Mesodermal cell (in vitro differentiated cells): Measurements from ENCODE around the gene TBC1D22A.

Experiments
- H3K27ac ChIP-seq: 2 replicates; pipeline ENCODE4 v1.7.0; 2013; ENCODE audit warnings: mild to moderate bottlenecking, low read depth, low read length, moderate library complexity; ENCODE audit not compliant: severe bottlenecking
- H3K36me3 ChIP-seq: 2 replicates; pipeline ENCODE4 v1.7.1; 2013; ENCODE audit warnings: mild to moderate bottlenecking, low read length, moderate library complexity; ENCODE audit not compliant: control insufficient read depth, insufficient read depth
- H3K4me1 ChIP-seq: one replicate; pipeline ENCODE4 v1.7.1; 2013; ENCODE audit warnings: mild to moderate bottlenecking, low read length; ENCODE audit not compliant: insufficient read depth, control insufficient read depth, poor library complexity, severe bottlenecking
- H3K4me3 ChIP-seq: 2 replicates; pipeline ENCODE4 v1.7.0; 2013; ENCODE audit warnings: low read length, control low read depth, mild to moderate bottlenecking; ENCODE audit not compliant: insufficient read depth, poor library complexity, severe bottlenecking; ENCODE audit errors: extremely low read depth
- H3K9me3 ChIP-seq: 2 replicates; pipeline ENCODE4 v1.7.1; 2013; ENCODE audit warnings: mild to moderate bottlenecking, low read length, moderate library complexity; ENCODE audit not compliant: control insufficient read depth
- WGBS, 2 experiments: methylation state at CpG; one replicate each; pipeline ENCODE4 v1.1.5; 2013; ENCODE audit warnings: missing lambda C conversion rate in 2 of 2; ENCODE audit not compliant: insufficient coverage in 2 of 2; 5-methylcytosine and 5-hydroxymethylcytosine counted together

TBC1D22A gene

GRCh38 chr22:47142427-47143046, 380.1 kb downstream of the TBC1D22A start:
- H3K4me3 ChIP-seq: no peak overlapping the region
- H3K27ac ChIP-seq: no peak overlapping the region
- 60% methylated on average over 1 of the region's 2 CpGs; no CpG with 5 or more reads in 1 of the 2 experiments for WGBS, 2 experiments
- no peaks in the 10 kb centered on the region for H3K9me3 ChIP-seq
- H3K36me3 ChIP-seq: no peaks in the 10 kb centered on the region
- no peaks in the 10 kb centered on the region for H3K4me1 ChIP-seq

- 93 to 95% methylated on average over 16 of the region's 16 CpGs for WGBS, 2 experiments
- H3K27ac ChIP-seq: no peak overlapping the region
- H3K9me3 ChIP-seq: no peaks in the 10 kb centered on the region
- H3K4me1 ChIP-seq: no peaks in the 10 kb centered on the region
- H3K4me3 ChIP-seq: no peak overlapping the region
- no peaks in the 10 kb centered on the region for H3K36me3 ChIP-seq
Observed at GRCh38 chr22:47143249-47143938, 380.9 kb downstream of the TBC1D22A start.

GRCh38 chr22:47144076-47144765, 381.8 kb downstream of the TBC1D22A start:
- WGBS, 2 experiments: 92 to 93% methylated on average over 15 to 20 of the region's 24 CpGs
- no peak overlapping the region for H3K27ac ChIP-seq

GRCh38 chr22:47144791-47145425, 382.5 kb downstream of the TBC1D22A start:
- 93 to 96% methylated on average over 19 of the region's 21 CpGs for WGBS, 2 experiments
- H3K9me3 ChIP-seq: no peaks in the 10 kb centered on the region
- H3K4me1 ChIP-seq: no peaks in the 10 kb centered on the region
- H3K27ac ChIP-seq: no peak overlapping the region
- H3K4me3 ChIP-seq: no peak overlapping the region
- H3K36me3 ChIP-seq: no peaks in the 10 kb centered on the region

More at GRCh38 chr22:47144076-47144765, 381.8 kb downstream of the TBC1D22A start:
- no peaks in the 10 kb centered on the region for H3K36me3 ChIP-seq
- H3K4me1 ChIP-seq: no peaks in the 10 kb centered on the region
- no peaks in the 10 kb centered on the region for H3K9me3 ChIP-seq
- no peak overlapping the region for H3K4me3 ChIP-seq

- Histone ChIP-seq H3K36me3 (no peaks in the 10 kb centered on the region), H3K9me3 (no peaks in the 10 kb centered on the region), H3K27ac (no peak overlapping the region), H3K4me1 (peaks cover under 1% of the 10 kb centered on the region), H3K4me3 (no peak overlapping the region)
- WGBS, 2 experiments: 96% methylated on average over 17 to 19 of the region's 20 CpGs
Observed at GRCh38 chr22:47145883-47146282, 383.4 kb downstream of the TBC1D22A start.

- H3K4me3 ChIP-seq: no peak overlapping the region
- H3K27ac ChIP-seq: no peak overlapping the region
- no peaks in the 10 kb centered on the region for H3K9me3 ChIP-seq
- H3K36me3 ChIP-seq: no peaks in the 10 kb centered on the region
- WGBS, 2 experiments: 89% methylated on average over 11 of the region's 11 CpGs
- H3K4me1 ChIP-seq: peaks cover 5% of the 10 kb centered on the region
Observed at GRCh38 chr22:47146391-47146790, 383.9 kb downstream of the TBC1D22A start.

- WGBS, 2 experiments: 92 to 96% methylated on average over 14 to 16 of the region's 16 CpGs
- H3K4me1 ChIP-seq: peaks cover 11% of the 10 kb centered on the region
- no peaks in the 10 kb centered on the region for H3K36me3 ChIP-seq
- H3K9me3 ChIP-seq: no peaks in the 10 kb centered on the region
- no peak overlapping the region for H3K27ac ChIP-seq
- H3K4me3 ChIP-seq: no peak overlapping the region
Observed at GRCh38 chr22:47146941-47147340, 384.5 kb downstream of the TBC1D22A start.

GRCh38 chr22:47147572-47147971, 385.1 kb downstream of the TBC1D22A start:
- peaks cover 14% of the 10 kb centered on the region for H3K4me1 ChIP-seq
- H3K36me3 ChIP-seq: no peaks in the 10 kb centered on the region
- WGBS, 2 experiments: 88 to 99% methylated on average over 9 to 10 of the region's 13 CpGs
- no peak overlapping the region for H3K27ac ChIP-seq
- no peaks in the 10 kb centered on the region for H3K9me3 ChIP-seq
- no peak overlapping the region for H3K4me3 ChIP-seq

- Histone ChIP-seq H3K4me3 (no peak overlapping the region), H3K9me3 (no peaks in the 10 kb centered on the region), H3K36me3 (no peaks in the 10 kb centered on the region), H3K4me1 (peaks cover 14% of the 10 kb centered on the region), H3K27ac (no peak overlapping the region)
- 87 to 92% methylated on average over 2 to 3 of the region's 3 CpGs for WGBS, 2 experiments
Observed at GRCh38 chr22:47148510-47148909, 386.1 kb downstream of the TBC1D22A start.

- WGBS, 2 experiments: 92 to 95% methylated on average over 27 to 31 of the region's 31 CpGs
Observed at GRCh38 chr22:47148956-47149728, 386.7 kb downstream of the TBC1D22A start.

More at GRCh38 chr22:47148956-47149728, 386.7 kb downstream of the TBC1D22A start:
- peaks cover 14% of the 10 kb centered on the region for H3K4me1 ChIP-seq
- no peaks in the 10 kb centered on the region for H3K9me3 ChIP-seq
- H3K36me3 ChIP-seq: no peaks in the 10 kb centered on the region
- H3K4me3 ChIP-seq: no peak overlapping the region
- H3K27ac ChIP-seq: no peak overlapping the region
